Activated CD4-positive, alpha-beta memory T cell treated with anti-CD3 and anti-CD28 coated beads for 36 hours (primary cell): Measurements from ENCODE around the gene NUP155. TPM values are rescaled to one million over a fixed set of nuclear protein-coding genes. Genes with fewer than 3 reads are reported as not detected.
A peak's percentile ranks its signal among the peaks of the same experiment; 100 is the strongest.
"Not testable (repeated sequence)": the region's sequence is repeated elsewhere in the genome, so short reads cannot be mapped to it uniquely, and the experiment has no call there.

Source experiments
- CTCF ChIA-PET: fragments of 350-600 bp; sonication (Branson Sonifier 250); formaldehyde crosslinking; loops from one replicate; lab custom pipeline; 2021; ENCODE audit warnings: antibody characterized with exemption, inconsistent platforms; lab: Charles Lee
- POLR2A ChIA-PET: fragments of 350-600 bp; sonication (Branson Sonifier 250); formaldehyde crosslinking; loops from one replicate; lab custom pipeline; 2021; ENCODE audit warnings: antibody characterized with exemption; lab: Charles Lee
- DNase-seq: peaks from one replicate; pipeline ENCODE4 v3.0.0-alpha.2; 2020
- H3K27ac Mint-ChIP-seq: one replicate; pipeline ENCODE4 v1.8.0; 2021; ENCODE audit warnings: mixed read lengths
- H3K27me3 Mint-ChIP-seq: one replicate; pipeline ENCODE4 v1.8.0; 2021; ENCODE audit warnings: mixed read lengths
- H3K36me3 Mint-ChIP-seq: one replicate; pipeline ENCODE4 v1.8.0; 2021; ENCODE audit warnings: mixed read lengths
- H3K4me1 Mint-ChIP-seq: one replicate; pipeline ENCODE4 v1.8.0; 2021; ENCODE audit warnings: low read depth, mixed read lengths
- H3K4me3 Mint-ChIP-seq: one replicate; pipeline ENCODE4 v1.8.0; 2021; ENCODE audit warnings: mild to moderate bottlenecking, mixed read lengths
- H3K9me3 Mint-ChIP-seq: one replicate; pipeline ENCODE4 v1.8.0; 2021; ENCODE audit warnings: mixed read lengths
- intact Hi-C: fragments of 100-400 bp; cut with micrococcal nuclease; formaldehyde crosslinking; loops from one replicate; pipeline ENCODE4 v1.15.1; 2023
- total RNA-seq, 2 experiments: library from RNA; stranded (reverse); gene quantifications; one replicate each; pipeline ENCODE4 v1.2.3, GENCODE V29; 2021

NUP155 gene
- total RNA-seq, 2 experiments from 2014 or later = 74.6 to 75.6 TPM

DNA sequence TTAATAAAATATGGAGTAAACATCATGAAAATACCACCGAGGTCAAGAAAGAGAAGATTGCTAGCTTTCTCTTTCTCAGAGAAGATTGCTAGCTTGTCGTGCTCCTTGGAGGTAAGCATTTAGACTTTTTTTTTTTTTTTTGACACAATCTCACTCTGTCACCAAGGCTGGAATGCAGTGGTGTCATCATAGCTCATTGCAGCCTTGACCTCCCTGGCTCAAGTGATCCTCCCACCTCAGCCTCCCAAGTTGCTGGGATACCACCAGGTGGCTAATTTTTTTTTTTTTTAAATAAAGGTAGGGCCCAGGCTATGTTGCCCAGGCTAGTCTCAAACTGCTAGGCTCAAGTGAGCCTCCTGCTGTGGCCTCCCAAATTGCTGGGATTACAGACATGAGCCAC lies 95.4 kb downstream of the NUP155 start:
- no peak overlapping the region for H3K27ac Mint-ChIP-seq
- intact Hi-C loops = no loop called here
- DNase-seq = no peak

GRCh38 chr5:37272511-37272910 lies 98.4 kb downstream of the NUP155 start:
- intact Hi-C loops = no loop called here
- ChIA-PET CTCF (no interaction called here), POLR2A (no interaction called here)
- DNase-seq = no peak
- H3K27ac Mint-ChIP-seq = no peak overlapping the region
- H3K9me3 Mint-ChIP-seq = peaks cover 10% of the 10 kb centered on the region
- peaks cover 6% of the 10 kb centered on the region for H3K36me3 Mint-ChIP-seq
- no peaks in the 10 kb centered on the region for H3K27me3 Mint-ChIP-seq
- no peak overlapping the region for H3K4me3 Mint-ChIP-seq
- H3K4me1 Mint-ChIP-seq = no peaks in the 10 kb centered on the region

More for the DNA sequence above, 95.4 kb downstream of the NUP155 start:
- H3K4me1 Mint-ChIP-seq = no peaks in the 10 kb centered on the region
- peaks cover under 1% of the 10 kb centered on the region for H3K36me3 Mint-ChIP-seq
- peaks cover 14% of the 10 kb centered on the region for H3K9me3 Mint-ChIP-seq
- ChIA-PET CTCF (no interaction called here), POLR2A (no interaction called here)
- no peak overlapping the region for H3K4me3 Mint-ChIP-seq
- H3K27me3 Mint-ChIP-seq = no peaks in the 10 kb centered on the region

GRCh38 chr5:37268100-37268499 lies 102.8 kb downstream of the NUP155 start:
- H3K27ac Mint-ChIP-seq, CTCF ChIA-PET, POLR2A ChIA-PET, H3K27me3 Mint-ChIP-seq, intact Hi-C loops, H3K36me3 Mint-ChIP-seq, DNase-seq, H3K4me1 Mint-ChIP-seq, H3K4me3 Mint-ChIP-seq: not testable (repeated sequence)
- H3K9me3 Mint-ChIP-seq = peaks cover 10% of the 10 kb centered on the region

DNA sequence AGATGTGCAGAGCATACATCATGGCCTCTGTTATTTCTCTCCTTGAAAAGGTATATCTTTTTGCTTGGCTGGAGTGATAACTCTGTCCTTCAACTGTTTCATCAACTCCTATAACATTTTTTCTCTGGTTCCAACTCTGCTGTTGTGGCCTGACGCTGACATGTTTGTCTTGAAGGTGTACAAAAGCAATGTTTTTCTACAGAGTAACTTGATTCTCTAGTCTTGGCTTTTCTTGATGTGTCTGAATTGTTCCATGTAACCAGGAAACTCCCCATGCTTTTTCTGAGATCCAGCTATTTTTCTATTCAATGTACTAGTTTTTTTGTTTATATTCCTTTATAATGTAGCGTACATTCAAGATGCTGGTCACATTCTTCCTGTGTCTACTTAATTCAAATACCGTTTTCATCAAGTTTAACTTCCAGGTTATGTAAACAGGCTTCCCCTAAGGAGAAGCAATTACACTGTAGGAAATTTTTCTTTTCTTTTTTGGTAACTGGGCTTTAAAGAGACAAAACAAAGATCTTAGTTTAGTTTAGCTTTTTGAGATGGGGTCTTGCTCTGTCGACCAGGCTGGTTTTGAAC lies 115.0 kb downstream of the NUP155 start:
- intact Hi-C loops = no loop called here
- Mint-ChIP-seq H3K9me3 (peaks cover 23% of the 10 kb centered on the region), H3K36me3 (no peaks in the 10 kb centered on the region), H3K4me1 (no peaks in the 10 kb centered on the region), H3K4me3 (no peak overlapping the region), H3K27ac (no peak overlapping the region), H3K27me3 (no peaks in the 10 kb centered on the region)
- ChIA-PET CTCF (no interaction called here), POLR2A (no interaction called here)
- no peak for DNase-seq

- no peak overlapping the region for H3K27ac Mint-ChIP-seq
- no peak for DNase-seq
- ChIA-PET CTCF (no interaction called here), POLR2A (no interaction called here)
- no peak overlapping the region for H3K4me3 Mint-ChIP-seq
- peaks cover 16% of the 10 kb centered on the region for H3K9me3 Mint-ChIP-seq
- intact Hi-C loops = no loop called here
- H3K27me3 Mint-ChIP-seq = no peaks in the 10 kb centered on the region
- H3K36me3 Mint-ChIP-seq = no peaks in the 10 kb centered on the region
- H3K4me1 Mint-ChIP-seq = peaks cover 4% of the 10 kb centered on the region
These were observed 116.3 kb downstream of the NUP155 start for GRCh38 chr5:37254581-37254980.

- Mint-ChIP-seq H3K4me1 (peaks cover 7% of the 10 kb centered on the region), H3K27ac (no peak overlapping the region), H3K36me3 (no peaks in the 10 kb centered on the region), H3K27me3 (no peaks in the 10 kb centered on the region), H3K4me3 (no peak overlapping the region), H3K9me3 (peaks cover 11% of the 10 kb centered on the region)
- CTCF ChIA-PET = no interaction called here
- intact Hi-C loops = no loop called here
- DNase-seq = no peak
- POLR2A ChIA-PET = no interaction called here
These were observed 119.2 kb downstream of the NUP155 start for GRCh38 chr5:37251665-37252064.

DNA sequence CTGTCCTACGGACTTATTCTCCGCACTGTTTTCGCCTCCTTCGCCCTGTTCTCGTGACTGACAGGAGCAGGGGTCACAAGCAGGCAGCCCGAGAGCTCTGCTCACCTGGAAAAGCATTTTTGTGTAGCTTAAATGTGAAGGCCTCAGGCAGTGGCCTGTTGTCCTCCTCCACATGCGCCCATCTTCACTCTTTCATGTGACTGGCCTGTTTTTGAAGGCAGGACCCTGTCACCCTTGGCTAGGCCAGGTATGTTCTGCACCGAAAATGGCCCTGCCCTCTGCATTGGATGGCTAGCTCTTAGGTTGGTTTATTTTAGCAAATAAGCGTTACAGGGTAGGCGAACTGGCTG lies 121.1 kb downstream of the NUP155 start:
- Mint-ChIP-seq H3K36me3 (no peaks in the 10 kb centered on the region), H3K4me3 (peak overlapping the region; percentile 74), H3K4me1 (peaks cover 7% of the 10 kb centered on the region), H3K27me3 (no peaks in the 10 kb centered on the region), H3K27ac (no peak overlapping the region), H3K9me3 (peaks cover 11% of the 10 kb centered on the region)
- intact Hi-C loops = loop anchor here (2.0 to 5.0 kb wide), 3 partner anchors 52 to 137 kb away; partner anchors contain the start of gene NUP155
- POLR2A ChIA-PET = interaction anchor here (1.2 to 1.8 kb wide), 2 partner anchors 11 to 121 kb away, joined by 3 to 6 read pairs; partner anchors contain the start of gene NUP155
- DNase-seq = no peak
- CTCF ChIA-PET = interaction anchor here (0.6 to 1.1 kb wide), 3 partner anchors 40 to 1083 kb away, joined by 3 to 4 read pairs (median 4); no protein-coding TSS in a partner anchor

- no peaks in the 10 kb centered on the region for H3K36me3 Mint-ChIP-seq
- H3K9me3 Mint-ChIP-seq = peaks cover 5% of the 10 kb centered on the region
- H3K4me1 Mint-ChIP-seq = peaks cover 7% of the 10 kb centered on the region
- intact Hi-C loops = loop anchor here (2.0 to 5.0 kb wide), 3 partner anchors 52 to 137 kb away; partner anchors contain the start of gene NUP155
- ChIA-PET POLR2A (interaction anchor here (1.2 to 1.8 kb wide), 2 partner anchors 10 to 122 kb away, joined by 3 to 6 read pairs; partner anchors contain the start of gene NUP155), CTCF (interaction anchor here (0.6 to 1.1 kb wide), 3 partner anchors 39 to 1082 kb away, joined by 3 to 4 read pairs (median 4); no protein-coding TSS in a partner anchor)
- no peaks in the 10 kb centered on the region for H3K27me3 Mint-ChIP-seq
- DNase-seq = peak; percentile 63
- peak within 1 kb of the TSS; percentile 74 for H3K4me3 Mint-ChIP-seq
- H3K27ac Mint-ChIP-seq = no peak within 1 kb of the TSS
These were observed 121.7 kb downstream of the NUP155 start, which contains the start of gene CPLANE1 for GRCh38 chr5:37248970-37249814. TSS of gene CPLANE1 (minus strand) at chr5:37249376. CDS start at chr5:37247698, 1,678 bp downstream.

DNA sequence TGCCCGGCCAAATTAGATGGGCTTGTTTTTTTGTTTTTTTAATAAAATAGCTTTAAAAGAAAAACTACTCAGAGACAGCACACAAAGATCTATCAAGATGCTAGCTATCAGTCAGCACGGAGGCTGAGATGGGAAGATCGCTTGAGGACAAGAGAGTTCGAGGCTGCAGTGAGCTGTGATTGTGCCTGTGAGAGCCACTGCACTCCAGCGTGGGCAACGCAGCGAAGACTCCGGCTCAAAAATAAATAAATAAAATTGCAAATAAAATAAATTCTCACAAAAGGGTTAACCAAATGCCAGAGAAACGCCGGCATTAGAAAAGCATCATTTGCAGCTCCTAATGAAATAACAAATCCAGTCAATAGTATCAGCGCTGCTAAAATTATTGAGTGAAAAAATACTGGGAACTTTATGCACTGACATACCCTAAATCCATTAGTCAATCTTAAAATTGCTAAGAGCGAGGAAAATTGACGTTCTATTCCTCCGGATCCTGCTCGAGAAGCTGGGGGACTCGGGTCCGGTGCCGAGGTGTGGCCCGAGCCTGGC lies 122.4 kb downstream of the NUP155 start:
- intact Hi-C loops = loop anchor here (2.0 to 5.0 kb wide), 3 partner anchors 51 to 136 kb away; partner anchors contain the start of gene NUP155
- Mint-ChIP-seq H3K27me3 (no peaks in the 10 kb centered on the region), H3K4me3 (peak overlapping the region; percentile 74), H3K9me3 (peaks cover 2% of the 10 kb centered on the region), H3K27ac (no peak overlapping the region), H3K36me3 (no peaks in the 10 kb centered on the region), H3K4me1 (peaks cover 7% of the 10 kb centered on the region)
- ChIA-PET POLR2A (interaction anchor here (1.8 kb wide), 1 partner anchor 122 kb away, joined by 6 read pairs; the partner anchor contains the start of gene NUP155), CTCF (interaction anchor here (1.1 kb wide), 2 partner anchors 39 to 243 kb away, joined by 3 to 4 read pairs; no protein-coding TSS in a partner anchor)
- DNase-seq = peak; percentile 19

GRCh38 chr5:37247496-37247895 lies 123.4 kb downstream of the NUP155 start:
- CTCF ChIA-PET = no interaction called here
- no peak overlapping the region for H3K27ac Mint-ChIP-seq
- intact Hi-C loops = loop anchor here (5.0 kb wide), 2 partner anchors 50 to 135 kb away; no protein-coding TSS in a partner anchor
- H3K9me3 Mint-ChIP-seq = no peaks in the 10 kb centered on the region
- no peaks in the 10 kb centered on the region for H3K27me3 Mint-ChIP-seq
- POLR2A ChIA-PET = no interaction called here
- H3K4me3 Mint-ChIP-seq = peak overlapping the region; percentile 26
- H3K36me3 Mint-ChIP-seq = no peaks in the 10 kb centered on the region
- peaks cover 7% of the 10 kb centered on the region for H3K4me1 Mint-ChIP-seq
- DNase-seq = no peak

DNA sequence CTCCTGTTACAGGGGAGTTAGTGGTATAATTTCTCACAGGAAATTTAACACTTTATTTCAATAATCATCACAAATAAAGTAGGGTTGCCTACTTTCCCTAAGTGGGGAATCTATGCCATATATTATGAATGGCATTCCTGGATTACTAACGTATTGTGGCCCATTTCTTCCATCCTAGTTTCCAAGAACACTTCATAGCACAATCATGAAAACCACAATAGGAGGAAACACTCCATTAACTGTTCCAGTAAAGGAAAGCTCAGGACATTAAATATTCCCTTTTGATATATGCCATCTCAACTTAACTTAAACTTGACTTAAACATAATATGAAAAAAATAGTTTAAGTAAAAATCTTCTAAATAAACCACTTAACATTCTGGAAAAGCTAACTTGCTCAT lies 123.9 kb downstream of the NUP155 start:
- no peaks in the 10 kb centered on the region for H3K27me3 Mint-ChIP-seq
- POLR2A ChIA-PET = no interaction called here
- no peak overlapping the region for H3K4me3 Mint-ChIP-seq
- intact Hi-C loops = loop anchor here (5.0 kb wide), 2 partner anchors 50 to 135 kb away; no protein-coding TSS in a partner anchor
- no peaks in the 10 kb centered on the region for H3K9me3 Mint-ChIP-seq
- H3K4me1 Mint-ChIP-seq = peaks cover 7% of the 10 kb centered on the region
- no peak overlapping the region for H3K27ac Mint-ChIP-seq
- CTCF ChIA-PET = no interaction called here
- no peak for DNase-seq
- H3K36me3 Mint-ChIP-seq = no peaks in the 10 kb centered on the region
